GM12891 (cell line): ENCODE measurements around the gene MYL10.

ENCODE experiments used
- POLR2A ChIP-seq: IDR thresholded peaks from 2 replicates; pipeline ENCODE4 v1.6.1; 2011; ENCODE audit warnings: low read depth, low read length, control low read depth
- POLR2AphosphoS5 ChIP-seq: IDR thresholded peaks from 2 replicates; pipeline ENCODE4 v1.6.1; 2011; ENCODE audit warnings: low read depth, low read length, control low read depth
- TAF1 ChIP-seq: IDR thresholded peaks from 2 replicates; pipeline ENCODE4 v1.6.1; 2011; ENCODE audit warnings: low read depth, low read length, control low read depth

DNA sequence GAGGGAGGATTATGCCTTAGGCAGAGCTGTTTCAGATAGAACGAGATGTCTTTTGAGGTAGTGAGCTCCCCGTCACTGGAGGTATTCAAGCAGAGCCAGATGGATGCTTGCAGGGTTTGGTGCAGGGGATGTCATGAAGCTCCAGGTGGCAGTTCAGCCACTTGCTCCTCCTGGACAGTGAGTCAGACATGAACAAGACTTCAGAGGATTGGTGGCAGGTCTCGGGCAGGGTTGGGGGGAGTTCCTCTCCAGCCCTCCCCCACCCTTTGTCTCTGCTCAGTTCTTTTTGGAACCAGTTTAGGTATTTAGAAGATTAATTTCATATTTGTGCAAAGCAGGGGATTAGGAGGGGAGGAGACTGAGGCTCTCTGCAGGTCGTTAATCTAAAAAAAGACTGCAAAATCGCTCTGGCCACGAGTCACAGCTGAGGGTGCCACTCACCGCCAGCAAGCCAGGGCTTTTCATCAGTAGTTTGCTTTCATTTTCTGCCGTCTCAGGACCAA, 21.5 kb upstream of the MYL10 start:
- no peak for TF ChIP-seq POLR2AphosphoS5
- no peak for TF ChIP-seq POLR2A
- TF ChIP-seq TAF1, result no peak
